Adrenal gland (tissue), 19 donors: ENCODE measurements around the gene BCL2L13. TPM values are rescaled to one million over a fixed set of nuclear protein-coding genes. Genes with fewer than 3 reads are reported as not detected.

ENCODE experiments used
- DNase-seq, 7 donors: peaks; one replicate each; pipeline ENCODE4 v3.0.0-alpha.2; 2019 to 2020
- H3K27ac ChIP-seq, 5 donors: fragments of 200-600 bp; sonication (generic) in 4 of 5; 1 replicate in 3 of 5; 2 replicates in 2 of 5; pipeline versions ENCODE4 v1.5.1 to v1.8.0; 2016 to 2020; ENCODE audit warnings: mild to moderate bottlenecking in 1 of 5
- H3K27me3 ChIP-seq: fragments of 200-600 bp; 2 replicates; pipeline ENCODE4 v1.8.0; 2021
- H3K36me3 ChIP-seq, 2 donors: fragments of 200-600 bp; replicated peaks in 1 of 2; 1 replicate in 1 of 2; 2 replicates in 1 of 2; pipeline versions ENCODE4 v1.5.1 to v1.8.0; 2018 to 2022
- H3K4me1 ChIP-seq, 2 donors: fragments of 200-600 bp; replicated peaks in 1 of 2; 1 replicate in 1 of 2; 2 replicates in 1 of 2; pipeline versions ENCODE4 v1.5.1 to v1.8.0; 2018 to 2021
- H3K4me3 ChIP-seq, 4 donors: fragments of 200-600 bp; sonication (generic) in 3 of 4; one replicate each; pipeline ENCODE4 v1.5.1; 2016 to 2018
- H3K9me3 ChIP-seq, 3 donors: fragments of 200-600 bp; sonication (generic) in 1 of 3; replicated peaks in 1 of 3; 1 replicate in 2 of 3; 2 replicates in 1 of 3; pipeline versions ENCODE4 v1.5.1 to v1.8.0; 2016 to 2021
- POLR2A ChIP-seq, 2 donors: fragments of 450-650 bp; IDR thresholded peaks; one replicate each; pipeline ENCODE4 v1.6.1; 2017; ENCODE audit warnings: antibody characterized with exemption in 2 of 2, mild to moderate bottlenecking in 2 of 2, moderate library complexity in 1 of 2
- WGBS, 4 donors: extraction: QIAGEN DNeasy Blood & Tissue Kit in 2 of 4; methylation state at CpG; one replicate each; pipeline versions ENCODE4 v1.1.5 to v1.1.7; 2013 to 2017; 5-methylcytosine and 5-hydroxymethylcytosine counted together
- intact Hi-C, 2 donors: fragments of 100-400 bp; cut with DNase I; formaldehyde crosslinking; loops; one replicate each; pipeline versions ENCODE4 v1.14.1 to v1.15.0; 2022 to 2023
- long read RNA-seq, 10 donors: library from polyadenylated mRNA in 3 of 10; unstranded in 2 of 10; stranded (forward) in 1 of 10; transcript quantifications; one replicate each; pipeline ENCODE4 v2.0.0 and lab custom pipeline, GENCODE V29; 2021 to 2026
- polyA plus RNA-seq, 3 donors: library from polyadenylated mRNA; stranded (reverse); fragments of 200-250 nt in 2 of 3; fragments of 350-450 nt in 1 of 3; fragmentation: Illumina TruSeq in 1 of 3; extraction: RNeasy Lipid Tissue Mini Kit (QIAGEN cat#74804) in 1 of 3; gene quantifications; one replicate each; pipeline ENCODE4 v1.2.3, GENCODE V29; 2013 to 2014
- total RNA-seq, 9 donors: library from RNA; depleted of rRNA in 4 of 9; stranded (reverse); fragments of >200 nt in 4 of 9; fragments of 120-200 nt in 1 of 9; fragmentation: NEBNext Ultra II Directional in 1 of 9; extraction: Animal tissue kit (Norgen Biotek cat#: 25700) in 1 of 9; gene quantifications; one replicate each; pipeline versions ENCODE4 v1.1.0 to v1.2.4, GENCODE V29; 2013 to 2023
- TF ChIP-seq, protein P1 (sequence below), 6 experiments: fragments of 450-650 bp in 4 of 6; fragments of 200-600 bp in 2 of 6; sonication (generic) in 1 of 6; IDR thresholded peaks; 1 replicate in 5 of 6; 2 replicates in 1 of 6; pipeline versions ENCODE4 v1.5.1 to v1.8.0; 2016 to 2021; ENCODE audit warnings: antibody characterized with exemption in 6 of 6, mild to moderate bottlenecking in 2 of 6, moderate library complexity in 1 of 6
- donor health status: healthy with polysubstance abuse.
- donor health status: Bipolar disorder and iron deficiency.
- donor health status: DM: yes; HTN: yes; CAD: no.
- donor health status: DM: no; HTN: no; CAD: no.
- donor health status: DM: no; HTN: no; CAD: no.
- donor health status: DM: yes; HTN: yes; CAD: no.

The BCL2L13 gene
- total RNA-seq (100 to 1,000 TPM in 4 of 9 donors, 10 to 100 TPM in 5; 64.7 to 142 (median 98.4) TPM), polyA plus RNA-seq (10 to 100 TPM; 30.9 to 81.4 (median 39.1) TPM)
- long read RNA-seq, donor 1, full-length matches to known transcripts: 11 of 43 reads
- long read RNA-seq, donor 1, partial matches to known transcripts: 32 of 43 reads
- long read RNA-seq, donor 1, other reads (novel, unspliced or antisense): 0 of 43 reads
- long read RNA-seq, donor 2, full-length matches to known transcripts: 14 of 31 reads
- long read RNA-seq, donor 2, partial matches to known transcripts: 17 of 31 reads
- long read RNA-seq, donor 2, other reads (novel, unspliced or antisense): 0 of 31 reads
- long read RNA-seq, donor 3, full-length matches to known transcripts: 11 of 28 reads
- long read RNA-seq, donor 3, partial matches to known transcripts: 17 of 28 reads
- long read RNA-seq, donor 3, other reads (novel, unspliced or antisense): 0 of 28 reads
- long read RNA-seq, donor 4, full-length matches to known transcripts: 41 of 52 reads
- long read RNA-seq, donor 4, partial matches to known transcripts: 0 of 52 reads
- long read RNA-seq, donor 4, other reads (novel, unspliced or antisense): 11 of 52 reads
- long read RNA-seq, donor 5, full-length matches to known transcripts: 149 of 199 reads
- long read RNA-seq, donor 5, partial matches to known transcripts: 3 of 199 reads
- long read RNA-seq, donor 5, other reads (novel, unspliced or antisense): 47 of 199 reads
- long read RNA-seq, donor 6, full-length matches to known transcripts: 19 of 25 reads
- long read RNA-seq, donor 6, partial matches to known transcripts: 5 of 25 reads
- long read RNA-seq, donor 6, other reads (novel, unspliced or antisense): 1 of 25 reads
- long read RNA-seq, donor 7, full-length matches to known transcripts: 5 of 5 reads
- long read RNA-seq, donor 7, partial matches to known transcripts: 0 of 5 reads
- long read RNA-seq, donor 7, other reads (novel, unspliced or antisense): 0 of 5 reads
- long read RNA-seq, donor 8, full-length matches to known transcripts: 20 of 54 reads
- long read RNA-seq, donor 8, partial matches to known transcripts: 34 of 54 reads
- long read RNA-seq, donor 8, other reads (novel, unspliced or antisense): 0 of 54 reads
- long read RNA-seq, donor 9, transcript BCL2L13-210 (2 exons, 1,110 nt): major isoform, 8 of 12 reads
- long read RNA-seq, donor 9, partial matches to known transcripts: 0 of 12 reads
- long read RNA-seq, donor 9, other reads (novel, unspliced or antisense): 0 of 12 reads
- long read RNA-seq, donor 10, full-length matches to known transcripts: 3 of 3 reads
- long read RNA-seq, donor 10, partial matches to known transcripts: 0 of 3 reads
- long read RNA-seq, donor 10, other reads (novel, unspliced or antisense): 0 of 3 reads

DNA sequence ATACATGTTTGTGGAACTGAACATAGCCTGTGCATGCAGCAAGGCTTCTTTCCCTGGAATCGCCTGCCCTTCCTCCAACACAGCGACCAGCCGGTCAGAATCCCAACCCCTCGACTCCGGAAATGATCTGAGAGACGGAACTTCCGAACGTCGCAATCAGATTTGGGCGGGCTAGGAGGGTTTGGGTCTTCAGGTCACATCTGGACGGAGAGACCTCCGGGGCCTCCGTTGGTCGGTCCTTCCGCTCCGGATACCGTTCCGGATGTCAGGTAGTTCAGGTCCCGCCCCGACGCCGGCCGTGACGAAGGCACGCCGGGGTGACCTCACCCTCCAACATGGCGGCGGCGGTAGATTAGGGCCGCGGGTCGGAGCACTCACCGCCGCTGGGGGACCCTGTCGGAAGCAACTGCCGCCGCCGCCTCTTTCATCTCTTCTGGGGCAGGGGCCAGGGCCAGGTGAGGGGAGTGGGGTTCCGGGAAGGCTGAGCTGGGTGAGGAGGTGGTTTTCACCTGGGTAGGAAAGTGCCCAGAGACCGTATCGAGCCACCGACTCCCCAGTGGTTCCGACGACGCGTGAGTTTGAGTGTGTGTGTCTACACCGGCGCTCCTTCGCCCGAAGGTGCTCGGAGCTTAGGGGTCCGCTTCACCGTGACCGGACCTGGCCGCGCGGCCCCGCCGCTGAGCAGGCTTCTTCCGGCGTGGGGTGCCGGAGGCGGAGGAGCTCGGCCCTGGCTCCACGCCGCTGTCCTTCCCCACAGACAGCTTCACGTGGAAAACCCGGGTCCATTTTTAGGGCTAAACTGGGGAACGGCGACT lies at the start of gene BCL2L13:
BCL2L13 (plus strand) TSS at position 326 of the 815 bp plus-strand sequence. CDS start 16,955 bp downstream, outside the sequence.
- Histone ChIP-seq H3K9me3 (no peaks in the 10 kb centered on the region), H3K27me3 (no peaks in the 10 kb centered on the region), H3K4me1 (peaks cover 17 to 29% of the 10 kb centered on the region in 2 donors), H3K27ac (peak within 1 kb of the TSS; percentile 97 to 100 (median 99)), H3K4me3 (peak within 1 kb of the TSS; percentile 49 to 99 (median 62)), H3K36me3 (no peaks in the 10 kb centered on the region)
- TF ChIP-seq, protein P1, sequence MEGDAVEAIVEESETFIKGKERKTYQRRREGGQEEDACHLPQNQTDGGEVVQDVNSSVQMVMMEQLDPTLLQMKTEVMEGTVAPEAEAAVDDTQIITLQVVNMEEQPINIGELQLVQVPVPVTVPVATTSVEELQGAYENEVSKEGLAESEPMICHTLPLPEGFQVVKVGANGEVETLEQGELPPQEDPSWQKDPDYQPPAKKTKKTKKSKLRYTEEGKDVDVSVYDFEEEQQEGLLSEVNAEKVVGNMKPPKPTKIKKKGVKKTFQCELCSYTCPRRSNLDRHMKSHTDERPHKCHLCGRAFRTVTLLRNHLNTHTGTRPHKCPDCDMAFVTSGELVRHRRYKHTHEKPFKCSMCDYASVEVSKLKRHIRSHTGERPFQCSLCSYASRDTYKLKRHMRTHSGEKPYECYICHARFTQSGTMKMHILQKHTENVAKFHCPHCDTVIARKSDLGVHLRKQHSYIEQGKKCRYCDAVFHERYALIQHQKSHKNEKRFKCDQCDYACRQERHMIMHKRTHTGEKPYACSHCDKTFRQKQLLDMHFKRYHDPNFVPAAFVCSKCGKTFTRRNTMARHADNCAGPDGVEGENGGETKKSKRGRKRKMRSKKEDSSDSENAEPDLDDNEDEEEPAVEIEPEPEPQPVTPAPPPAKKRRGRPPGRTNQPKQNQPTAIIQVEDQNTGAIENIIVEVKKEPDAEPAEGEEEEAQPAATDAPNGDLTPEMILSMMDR (IDR thresholded peaks at IDR 0.05): peak in 3 of 6 experiments; percentile 6 to 30 (median 21)
- TF ChIP-seq POLR2A (IDR thresholded peaks at IDR 0.05): peak; percentile 87 to 98
- WGBS, 4 donors: 0 to 4% (median 1%) methylated on average over 8 to 70 of the region's 70 CpGs
- intact Hi-C loops: loop anchor here in 1 of 2 donors (10.0 kb wide), 1 partner anchor 64 kb away; no protein-coding TSS in a partner anchor
- DNase-seq: peak; percentile 91 to 97 (median 93)

- TF ChIP-seq, protein P1 (IDR thresholded peaks at IDR 0.05): no peak
- no peak for TF ChIP-seq POLR2A (IDR thresholded peaks at IDR 0.05)
- H3K4me1 ChIP-seq: no peaks in the 10 kb centered on the region
- no peak overlapping the region for H3K27ac ChIP-seq
- no peaks in the 10 kb centered on the region for H3K27me3 ChIP-seq
- intact Hi-C loops: no loop called here
- no peak for DNase-seq
- 90 to 95% (median 93%) methylated on average over 10 of the region's 10 CpGs for WGBS, 4 donors
- no peak overlapping the region for H3K4me3 ChIP-seq
- H3K36me3 ChIP-seq: peaks cover 0 to 50% of the 10 kb centered on the region in 2 donors
- H3K9me3 ChIP-seq: no peaks in the 10 kb centered on the region
Measured at GRCh38 chr22:17589810-17590375, 48.7 kb upstream of the BCL2L13 start.

DNA sequence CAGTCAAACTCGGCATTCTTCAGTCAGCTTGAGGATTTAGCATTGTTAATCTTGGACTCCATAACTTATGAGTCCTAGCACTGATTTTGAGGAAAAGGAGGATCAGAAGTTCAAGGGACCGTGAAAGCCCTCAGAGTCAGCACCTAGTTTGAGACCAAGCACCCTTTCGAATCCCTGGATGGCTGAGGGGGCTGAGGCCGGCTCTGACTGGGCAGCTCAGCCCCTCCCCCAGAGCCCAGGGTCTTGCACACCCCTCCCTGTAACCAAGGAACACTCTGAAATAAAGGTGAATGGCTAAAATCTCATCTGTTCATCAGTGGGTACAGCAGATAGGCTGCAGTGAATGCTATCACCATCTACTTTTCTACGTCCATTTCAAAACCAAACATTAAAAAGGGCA lies 48.0 kb upstream of the BCL2L13 start:
- Histone ChIP-seq H3K36me3 (peaks cover 0 to 57% of the 10 kb centered on the region in 2 donors), H3K9me3 (no peaks in the 10 kb centered on the region), H3K27me3 (no peaks in the 10 kb centered on the region), H3K4me1 (no peaks in the 10 kb centered on the region), H3K4me3 (no peak overlapping the region), H3K27ac (no peak overlapping the region)
- TF ChIP-seq, protein P1 (IDR thresholded peaks at IDR 0.05): no peak
- no peak for TF ChIP-seq POLR2A (IDR thresholded peaks at IDR 0.05)
- no peak for DNase-seq
- 87 to 92% (median 92%) methylated on average over 5 of the region's 5 CpGs for WGBS, 4 donors
- intact Hi-C loops: no loop called here
